CD14-positive monocyte (primary cell): ENCODE data around the gene RNF20. TPM values are rescaled to one million over a fixed set of nuclear protein-coding genes. Genes with fewer than 3 reads are reported as not detected.
A peak's percentile ranks its signal among the peaks of the same experiment; 100 is the strongest.

Experiments used
- DNase-seq, 3 donors: peaks; one replicate each; pipeline ENCODE4 v3.0.0-alpha.2; 2011 to 2022
- H2AFZ ChIP-seq: 2 replicates; pipeline ENCODE4 v1.6.0; 2012; ENCODE audit warnings: mild to moderate bottlenecking, low read depth, low read length, inconsistent platforms; ENCODE audit not compliant: insufficient read depth, poor library complexity, severe bottlenecking
- H3K27ac ChIP-seq, 2 donors: 1 replicate in 1 of 2; 2 replicates in 1 of 2; pipeline ENCODE4 v1.5.1; 2012 to 2013; ENCODE audit warnings: low read length in 2 of 2, control low read depth in 1 of 2, inconsistent platforms in 1 of 2, low read depth in 1 of 2, mild to moderate bottlenecking in 1 of 2
- H3K27me3 ChIP-seq, 2 donors: one replicate each; pipeline versions ENCODE4 v1.6.0 to v1.6.1; 2011 to 2013; ENCODE audit warnings: low read length in 2 of 2; ENCODE audit not compliant: control insufficient read depth in 2 of 2, insufficient read depth in 2 of 2
- H3K36me3 ChIP-seq, 2 donors: replicated peaks in 1 of 2; 1 replicate in 1 of 2; 2 replicates in 1 of 2; pipeline versions ENCODE4 v1.5.1 to v1.6.1; 2012 to 2013; ENCODE audit warnings: low read length in 2 of 2, control low read depth in 1 of 2, inconsistent platforms in 1 of 2, mild to moderate bottlenecking in 1 of 2; ENCODE audit not compliant: insufficient read depth in 2 of 2, control insufficient read depth in 1 of 2
- H3K4me1 ChIP-seq, 2 donors: 1 replicate in 1 of 2; 2 replicates in 1 of 2; pipeline versions ENCODE4 v1.5.1 to v1.6.1; 2012 to 2013; ENCODE audit warnings: low read length in 2 of 2, control low read depth in 1 of 2, inconsistent platforms in 1 of 2, mild to moderate bottlenecking in 1 of 2, moderate library complexity in 1 of 2; ENCODE audit not compliant: insufficient read depth in 2 of 2, control insufficient read depth in 1 of 2
- H3K4me2 ChIP-seq: replicated peaks from 2 replicates; pipeline ENCODE3; 2012; ENCODE audit warnings: low read length, moderate library complexity, mild to moderate bottlenecking; ENCODE audit not compliant: poor library complexity, severe bottlenecking; ENCODE audit errors: extremely low read depth
- H3K4me3 ChIP-seq, 3 experiments: fragments of 200-600 bp in 1 of 3; sonication (generic) in 1 of 3; replicated peaks in 1 of 3; 1 replicate in 2 of 3; 2 replicates in 1 of 3; pipeline ENCODE4 v1.5.1; 2011 to 2013; ENCODE audit warnings: low read length in 3 of 3, mild to moderate bottlenecking in 3 of 3, control low read depth in 2 of 3, low read depth in 2 of 3, inconsistent platforms in 1 of 3, moderate library complexity in 1 of 3
- H3K79me2 ChIP-seq: 2 replicates; pipeline ENCODE4 v1.6.0; 2012; ENCODE audit warnings: mild to moderate bottlenecking, control low read depth, inconsistent platforms, low read length, moderate library complexity; ENCODE audit not compliant: insufficient read depth
- H3K9ac ChIP-seq: 2 replicates; pipeline ENCODE4 v1.6.0; 2017; ENCODE audit warnings: low read length, mild to moderate bottlenecking; ENCODE audit not compliant: insufficient read depth, poor library complexity, severe bottlenecking
- H3K9me3 ChIP-seq, 2 donors: replicated peaks in 1 of 2; 1 replicate in 1 of 2; 2 replicates in 1 of 2; pipeline versions ENCODE4 v1.5.1 to v1.6.1; 2012 to 2013; ENCODE audit warnings: low read length in 2 of 2, control low read depth in 1 of 2; ENCODE audit not compliant: control insufficient read depth in 1 of 2, insufficient read depth in 1 of 2
- H4K20me1 ChIP-seq: 2 replicates; pipeline ENCODE4 v1.6.0; 2012; ENCODE audit warnings: mild to moderate bottlenecking, low read length, control low read depth, moderate library complexity; ENCODE audit not compliant: insufficient read depth
- H3K27ac Mint-ChIP-seq, 7 donors: one replicate each; pipeline ENCODE4 v1.8.0; 2020; ENCODE audit warnings: mild to moderate bottlenecking in 7 of 7, mixed read lengths in 7 of 7, moderate library complexity in 6 of 7, inconsistent platforms in 2 of 7
- H3K27me3 Mint-ChIP-seq, 3 donors: one replicate each; pipeline ENCODE4 v1.8.0; 2021 to 2022; ENCODE audit warnings: low read depth in 3 of 3, mild to moderate bottlenecking in 3 of 3, mixed read lengths in 3 of 3, moderate library complexity in 3 of 3, inconsistent platforms in 1 of 3
- H3K36me3 Mint-ChIP-seq, 2 donors: one replicate each; pipeline ENCODE4 v1.8.0; 2020; ENCODE audit warnings: mixed read lengths in 2 of 2, inconsistent platforms in 1 of 2, mild to moderate bottlenecking in 1 of 2
- H3K4me1 Mint-ChIP-seq: one replicate; pipeline ENCODE4 v1.8.0; 2020; ENCODE audit warnings: mild to moderate bottlenecking, mixed read lengths
- H3K4me3 Mint-ChIP-seq, 2 donors: one replicate each; pipeline ENCODE4 v1.8.0; 2020; ENCODE audit warnings: mild to moderate bottlenecking in 2 of 2, mixed read lengths in 2 of 2, moderate library complexity in 1 of 2
- H3K9me3 Mint-ChIP-seq, 7 donors: one replicate each; pipeline ENCODE4 v1.8.0; 2020 to 2022; ENCODE audit warnings: mixed read lengths in 7 of 7, mild to moderate bottlenecking in 6 of 7, moderate library complexity in 6 of 7, inconsistent platforms in 2 of 7
- CTCF ChIP-seq: fragments of 200-600 bp; IDR thresholded peaks from one replicate; pipeline ENCODE4 v1.8.0; 2022; ENCODE audit warnings: antibody characterized with exemption, mild to moderate bottlenecking
- WGBS: methylation state at CpG from one replicate; pipeline ENCODE4 v1.1.5; 2013; ENCODE audit warnings: missing lambda C conversion rate; ENCODE audit not compliant: insufficient coverage; 5-methylcytosine and 5-hydroxymethylcytosine counted together
- intact Hi-C, 2 donors: fragments of 100-400 bp; cut with micrococcal nuclease; formaldehyde crosslinking; loops; one replicate each; pipeline versions ENCODE4 v1.15.0 to v1.15.1; 2023
- polyA plus RNA-seq, 3 donors: library from polyadenylated mRNA; depleted of rRNA in 1 of 3; unstranded in 2 of 3; stranded (reverse) in 1 of 3; fragments of 300-500 nt in 2 of 3; fragments of >200 nt in 1 of 3; fragmentation: Illumina TruSeq in 2 of 3; gene quantifications; 1 replicate in 2 of 3; 2 replicates in 1 of 3; pipeline ENCODE4 v1.2.3, GENCODE V29; 2012 to 2021

Gene RNF20
- polyA plus RNA-seq, 3 donors, result 7.2 to 35.2 (median 22.3) TPM

GRCh38 chr9:101574731-101575333 lies 41.2 kb downstream of the RNF20 start:
- Mint-ChIP-seq H3K36me3 (peaks cover 28 to 33% of the 10 kb centered on the region in 2 donors), H3K27me3 (no peaks in the 10 kb centered on the region), H3K4me3 (no peak overlapping the region), H3K27ac (peak overlapping the region in 1 of 7 donors; percentile 19), H3K9me3 (no peaks in the 10 kb centered on the region), H3K4me1 (peaks cover 23% of the 10 kb centered on the region)
- no peaks in the 10 kb centered on the region for H3K9me3 ChIP-seq
- H4K20me1 ChIP-seq, result no peaks in the 10 kb centered on the region
- H3K27me3 ChIP-seq, result no peaks in the 10 kb centered on the region
- intact Hi-C loops, result no loop called here
- no peak overlapping the region for H2AFZ ChIP-seq
- H3K4me2 ChIP-seq, result no peak overlapping the region
- peaks cover 18 to 20% of the 10 kb centered on the region in 2 donors for H3K4me1 ChIP-seq
- H3K79me2 ChIP-seq, result no peaks in the 10 kb centered on the region
- H3K27ac ChIP-seq, result no peak overlapping the region
- TF ChIP-seq CTCF, result no peak
- H3K36me3 ChIP-seq, result peaks cover 4 to 12% of the 10 kb centered on the region in 2 donors
- no peak overlapping the region for H3K9ac ChIP-seq
- no peak for DNase-seq
- no peak overlapping the region for H3K4me3 ChIP-seq

- H3K36me3 ChIP-seq, result no peaks in the 10 kb centered on the region
Measured at GRCh38 chr9:101578378-101578777, 44.7 kb downstream of the RNF20 start.

More at GRCh38 chr9:101578378-101578777, 44.7 kb downstream of the RNF20 start:
- Histone ChIP-seq H3K79me2 (no peaks in the 10 kb centered on the region), H3K4me2 (peak overlapping the region; percentile 21), H3K9me3 (no peaks in the 10 kb centered on the region), H3K27me3 (no peaks in the 10 kb centered on the region), H2AFZ (peak overlapping the region; percentile 19), H3K4me3 (no peak overlapping the region), H3K4me1 (peaks cover 31 to 36% of the 10 kb centered on the region in 2 donors), H3K9ac (no peak overlapping the region), H3K27ac (peak overlapping the region; percentile 53 to 80), H4K20me1 (no peaks in the 10 kb centered on the region)
- Mint-ChIP-seq H3K4me1 (peaks cover 40% of the 10 kb centered on the region), H3K27ac (peak overlapping the region; percentile 80 to 95 (median 89)), H3K9me3 (no peaks in the 10 kb centered on the region), H3K4me3 (no peak overlapping the region), H3K36me3 (peaks cover 6 to 12% of the 10 kb centered on the region in 2 donors), H3K27me3 (no peaks in the 10 kb centered on the region)
- 9% methylated on average over 3 of the region's 3 CpGs for WGBS
- DNase-seq, result peak; percentile 59 to 78 (median 68)
- no peak for TF ChIP-seq CTCF
- intact Hi-C loops, result no loop called here
